ENCODE results near the gene CCDC71.

Gene CCDC71

DNA sequence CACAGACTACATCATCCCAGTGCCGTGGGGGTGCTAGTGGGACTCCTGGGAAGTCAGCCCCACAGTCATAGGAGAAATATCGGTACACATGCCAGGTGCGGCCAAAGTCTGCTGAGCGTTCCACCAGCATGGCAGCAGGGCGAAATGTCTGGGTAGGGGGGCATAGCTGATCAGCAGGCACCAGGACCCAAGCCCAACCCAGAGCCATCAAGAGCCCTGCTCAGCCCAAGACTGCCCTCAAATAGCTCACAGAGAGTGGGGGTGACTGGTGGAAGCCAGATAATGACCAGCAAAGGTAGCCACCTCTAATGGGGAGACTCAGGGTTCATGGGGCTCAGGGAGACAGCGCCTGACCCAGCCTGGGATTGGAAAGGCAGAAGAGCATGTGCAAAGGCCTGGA is 34.6 kb downstream of the CCDC71 start:
- no peak for DNase-seq (ENCODE audit: low read depth)

DNA sequence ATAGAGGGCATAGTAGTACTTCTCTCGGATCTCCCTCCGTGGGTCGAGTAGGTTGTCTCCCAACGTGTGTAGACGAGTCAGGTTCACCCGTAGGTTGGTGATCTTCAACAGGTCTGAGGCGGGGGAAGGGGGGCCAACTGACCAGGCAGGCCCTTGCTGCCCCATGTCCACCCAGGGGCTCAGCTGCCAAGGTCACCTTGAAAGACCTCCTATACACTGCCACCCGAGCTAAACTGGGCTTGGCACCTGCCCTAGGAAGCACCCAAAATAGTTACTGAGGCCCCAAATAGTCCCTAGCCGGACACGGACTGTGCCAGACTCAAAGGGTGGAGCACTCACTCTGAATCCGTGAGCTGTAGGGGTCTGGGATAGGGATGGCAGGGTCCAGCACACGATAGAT is 35.1 kb downstream of the CCDC71 start:
- DNase-seq (ENCODE audit: low read depth), result no peak

DNA sequence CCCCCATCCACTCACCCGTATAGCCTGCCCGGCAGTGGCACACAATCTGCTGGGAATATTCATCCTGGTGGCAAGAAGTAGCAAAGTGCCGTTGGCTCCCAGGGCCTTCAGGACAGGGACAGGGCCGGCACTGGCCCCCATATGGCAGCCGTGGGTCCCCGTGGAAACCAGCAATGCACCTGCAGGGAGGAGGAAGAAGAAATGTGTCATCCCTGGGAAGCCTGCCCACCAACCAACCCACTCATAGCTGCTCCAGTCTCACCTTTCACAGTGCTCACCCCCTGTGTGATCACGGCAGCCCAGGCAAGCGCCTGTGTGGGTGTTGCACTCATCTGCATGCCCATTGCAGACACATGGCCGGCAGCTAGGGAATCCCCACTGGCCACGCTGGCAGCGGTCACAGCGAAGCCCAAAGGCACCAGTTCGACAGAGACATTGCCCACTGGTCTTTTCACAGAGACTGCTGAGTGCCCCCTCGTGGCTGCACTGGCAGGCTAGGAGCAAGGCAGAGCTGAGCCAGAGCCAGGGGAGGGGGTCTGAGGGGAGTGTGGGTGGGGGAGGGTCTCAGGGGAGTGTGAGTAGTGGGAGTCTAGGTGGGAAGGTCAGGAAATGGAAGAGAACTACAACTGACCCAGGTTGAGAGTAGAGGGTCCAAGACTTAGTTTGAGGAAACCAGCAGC is 41.0 kb downstream of the CCDC71 start:
- no peak for DNase-seq (ENCODE audit: low read depth)

DNA sequence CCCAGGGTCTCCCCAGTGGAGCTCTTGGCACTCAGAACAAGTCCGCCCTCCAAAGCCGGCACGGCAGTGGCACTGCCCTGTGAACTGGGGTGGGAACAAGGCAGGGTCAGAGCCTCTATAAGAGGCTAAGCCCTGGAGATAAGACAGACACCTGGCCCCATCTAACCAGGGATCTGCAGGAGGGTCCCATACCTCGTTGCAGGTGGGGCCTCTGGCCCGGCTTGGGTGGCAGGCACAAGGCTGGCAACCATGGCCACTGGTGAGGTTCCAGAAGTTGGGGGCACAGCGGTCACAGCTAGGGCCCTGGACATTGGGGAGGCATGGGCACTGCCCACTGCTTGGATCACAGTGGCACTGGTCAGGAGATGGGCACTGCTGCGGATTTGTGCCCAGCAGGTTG is 41.9 kb downstream of the CCDC71 start:
- no peak for DNase-seq (ENCODE audit: low read depth)

DNA sequence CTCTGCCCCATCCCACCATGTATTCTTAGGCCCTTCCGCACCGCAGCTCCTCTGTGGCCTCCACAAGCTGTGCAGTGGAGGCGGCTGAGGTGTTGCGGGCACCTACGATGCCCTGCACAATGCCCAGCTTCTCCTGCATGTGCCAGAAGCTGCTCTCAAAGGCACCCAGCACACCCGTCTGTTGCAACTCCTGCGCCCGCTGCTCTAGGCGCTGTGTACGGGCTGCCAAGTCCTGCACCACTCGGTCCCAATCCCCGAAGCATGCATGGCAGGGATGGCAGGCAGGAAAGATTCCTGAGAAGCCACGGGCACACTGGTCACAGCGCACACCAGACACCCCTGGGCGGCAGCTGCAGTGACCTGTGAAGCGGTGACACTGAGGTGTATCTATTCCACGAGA is 42.4 kb downstream of the CCDC71 start:
- DNase-seq (ENCODE audit: low read depth), result no peak

DNA sequence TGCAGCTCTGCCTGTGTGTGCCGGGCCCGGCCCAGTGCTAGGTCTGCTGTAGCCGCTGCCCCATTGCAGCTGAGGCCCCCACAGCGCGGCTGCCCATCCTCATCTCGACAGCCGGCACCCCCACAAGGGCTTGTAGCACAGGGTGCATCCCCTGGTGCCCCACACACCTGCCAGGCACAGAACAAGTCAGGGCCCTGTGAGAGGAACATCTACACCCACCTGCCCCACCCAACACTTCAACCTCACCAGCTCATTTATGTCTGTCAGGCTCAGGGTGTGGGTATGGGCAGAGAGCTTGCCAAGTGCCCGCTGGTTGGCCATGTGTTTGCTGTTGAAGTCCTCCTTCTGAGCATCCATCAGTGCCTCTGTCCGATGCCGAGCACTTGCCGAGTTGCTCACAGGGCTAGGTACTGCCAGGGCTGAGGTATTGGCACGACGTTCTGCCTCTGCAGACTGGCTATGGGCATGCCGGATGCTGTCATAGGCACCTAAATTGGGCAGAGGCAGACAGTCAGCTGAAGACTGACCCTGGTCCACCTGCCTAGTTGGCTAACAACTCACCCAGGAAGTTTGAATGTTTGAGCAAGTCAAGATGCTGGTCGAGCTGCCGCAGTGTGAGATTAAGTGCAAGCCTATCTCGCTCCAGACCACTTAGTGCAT is 43.1 kb downstream of the CCDC71 start:
- no peak for DNase-seq (ENCODE audit: low read depth)

DNA sequence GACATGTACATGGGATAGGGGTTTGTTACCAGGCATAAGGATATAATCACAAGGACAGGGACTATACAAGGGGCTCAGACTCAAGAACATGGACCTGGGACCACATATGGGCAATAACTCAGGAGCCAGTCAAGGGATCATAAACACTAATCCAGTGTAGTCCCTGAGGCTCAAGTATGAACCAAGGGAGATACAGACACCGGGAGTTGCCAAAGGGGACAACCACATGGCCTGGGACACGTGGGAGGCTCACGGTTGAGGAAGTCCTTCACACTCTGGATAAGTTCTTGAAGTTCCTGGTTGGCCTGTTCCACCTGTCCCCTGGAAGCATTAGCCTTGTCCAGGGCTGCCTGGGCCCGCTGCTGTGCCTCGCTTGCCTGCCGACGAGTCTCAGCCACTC is 43.7 kb downstream of the CCDC71 start:
- no peak for DNase-seq (ENCODE audit: low read depth)

DNA sequence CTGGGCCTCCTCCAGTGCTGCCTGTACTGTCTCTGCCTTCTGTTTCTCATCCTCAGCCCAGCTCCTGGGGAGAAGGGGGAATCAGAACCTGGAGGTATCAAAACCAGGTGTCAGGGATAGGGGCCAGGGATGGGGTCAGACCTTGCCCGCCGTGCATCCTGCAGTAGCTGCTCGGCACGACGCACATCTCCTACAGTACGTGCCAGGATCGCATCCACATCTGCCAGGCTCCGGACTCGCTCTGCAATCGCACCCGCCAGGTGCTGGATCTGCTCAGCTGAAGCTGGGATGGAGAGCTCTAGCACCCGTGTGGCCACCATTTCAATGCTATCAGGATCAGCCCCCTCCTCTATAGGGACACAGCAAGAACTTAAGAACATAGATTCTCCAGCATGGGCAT is 44.1 kb downstream of the CCDC71 start:
- DNase-seq (ENCODE audit: low read depth), result no peak

DNA sequence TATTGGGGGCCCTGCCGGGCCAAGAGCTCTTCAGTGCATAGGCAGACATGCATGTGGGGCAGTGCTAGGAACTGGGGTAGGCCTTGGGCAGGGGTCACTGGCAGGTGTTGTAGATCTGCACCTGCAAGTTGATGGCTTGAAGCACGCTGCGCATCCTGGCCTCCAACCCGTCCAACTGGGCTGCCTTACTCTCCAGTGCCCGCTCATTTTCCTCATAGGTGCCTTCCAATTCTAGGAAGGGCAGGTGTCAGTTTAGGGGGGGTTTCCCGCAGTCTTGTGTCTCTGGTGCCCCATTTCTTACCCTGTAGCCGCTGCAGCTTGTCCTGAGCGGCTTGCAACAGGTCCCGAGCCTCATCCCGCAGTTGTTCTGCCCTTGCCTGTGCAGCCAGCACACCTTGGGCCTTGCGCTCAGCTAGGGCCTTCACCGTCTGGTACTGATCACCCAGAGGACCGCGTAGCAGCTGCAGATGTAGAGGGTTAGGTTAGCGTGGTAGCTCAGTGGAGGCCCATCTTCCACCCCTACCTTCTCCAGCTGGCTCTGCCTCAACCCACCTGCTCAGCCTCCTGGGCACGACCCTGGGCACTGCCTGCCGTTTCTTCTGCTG is 44.9 kb downstream of the CCDC71 start:
- DNase-seq (ENCODE audit: low read depth), result no peak

DNA sequence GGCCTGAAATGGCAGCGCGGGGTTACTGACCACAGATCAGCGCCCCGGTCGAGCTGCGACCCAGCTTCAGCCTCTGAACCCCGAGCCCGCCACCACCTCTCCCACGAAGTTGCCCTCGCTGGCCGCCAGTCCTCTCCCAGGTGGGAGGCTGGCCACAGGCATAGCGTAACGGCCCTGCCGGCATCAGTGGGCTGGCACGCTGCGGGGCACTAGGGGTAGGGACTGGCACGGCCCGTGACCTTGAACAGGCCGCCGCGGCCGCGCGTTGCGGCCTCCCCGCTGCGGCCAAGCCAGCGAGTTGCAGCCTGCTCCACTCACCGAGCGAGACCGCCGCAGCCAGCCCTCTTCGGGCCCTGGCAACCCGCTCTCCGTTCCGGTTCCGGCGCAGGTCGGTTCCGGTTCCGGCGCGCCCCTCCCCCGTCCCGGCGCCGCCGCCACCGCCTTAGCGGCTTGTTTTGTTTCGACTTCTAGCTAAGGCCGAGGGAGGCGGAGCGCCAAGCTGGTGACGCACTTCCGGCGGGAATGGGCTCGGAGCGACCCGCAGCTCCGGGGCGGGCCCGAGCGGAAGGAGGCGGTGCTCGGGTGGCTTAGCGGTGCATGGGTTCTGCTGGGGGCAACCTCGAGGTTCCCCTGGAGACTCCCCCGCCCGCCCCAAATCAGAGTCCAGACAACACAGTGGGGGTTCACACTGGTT is 45.5 kb downstream of the CCDC71 start, which contains the start of gene USP19:
Gene USP19 (minus strand): TSS at position 386 of the 694 bp plus-strand sequence. CDS start 1,678 bp downstream, outside the sequence.
- DNase-seq (ENCODE audit: low read depth), result peak; percentile 48

DNA sequence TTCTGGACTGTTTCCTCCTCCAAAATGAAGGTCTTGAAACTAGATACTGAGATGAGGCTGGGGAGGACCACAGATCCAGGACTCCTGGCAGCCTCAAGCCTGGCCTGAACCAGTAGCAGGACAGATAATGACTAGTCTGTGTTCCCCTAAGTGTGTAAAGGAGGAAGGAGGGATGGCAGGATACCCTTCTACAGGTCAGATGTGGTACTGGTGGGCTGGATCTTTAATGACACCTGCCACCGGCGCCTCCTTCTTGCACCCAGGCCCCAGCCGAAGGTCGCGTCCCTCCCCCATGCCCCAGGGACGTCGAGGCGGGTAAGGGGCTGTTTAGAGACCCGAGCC is 46.1 kb downstream of the CCDC71 start:
- no peak for DNase-seq (ENCODE audit: low read depth)

DNA sequence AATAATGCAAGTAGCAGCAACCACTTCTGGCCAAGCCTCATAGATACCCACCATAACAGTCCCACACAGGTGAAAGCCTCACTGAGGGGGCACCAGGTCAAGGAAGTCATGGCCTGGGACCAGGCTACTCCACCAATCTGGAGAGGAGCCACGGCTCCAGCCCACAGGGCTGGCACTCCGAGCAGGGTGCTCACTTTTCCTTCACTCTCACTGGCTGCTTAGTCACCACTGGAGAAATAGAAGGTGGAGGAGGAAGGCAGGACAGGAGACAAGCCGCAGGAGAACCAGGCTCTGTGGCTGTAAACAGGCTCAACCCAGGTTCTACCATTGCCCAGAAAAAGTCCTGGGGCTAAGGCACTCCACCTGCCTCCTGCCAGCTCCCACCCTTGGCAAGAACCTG is 46.7 kb downstream of the CCDC71 start:
- no peak for DNase-seq (ENCODE audit: low read depth)

DNA sequence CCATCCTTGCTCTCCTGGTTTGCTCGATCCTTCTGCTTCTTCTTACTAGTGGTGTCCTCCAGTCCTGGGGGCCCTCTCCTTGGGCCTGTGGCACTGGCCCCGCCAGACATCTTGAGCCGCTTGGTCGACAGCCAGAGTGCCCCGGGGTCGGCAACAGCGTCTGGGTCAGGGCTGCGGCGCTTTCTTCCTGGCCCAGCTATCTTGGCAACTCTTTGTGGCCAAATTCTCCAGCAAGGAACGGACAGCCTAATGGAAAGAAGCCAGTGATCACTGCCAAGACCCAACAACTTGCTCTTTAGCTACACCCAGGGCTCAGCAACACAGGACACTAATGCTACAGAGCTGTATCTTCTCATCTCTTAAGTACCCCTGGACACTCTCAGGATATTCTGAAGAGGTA is 47.1 kb downstream of the CCDC71 start:
- no peak for DNase-seq (ENCODE audit: low read depth)

Measured in HS-27A (cell line).